ENCODE measurements around the gene GRM6. TPM values are rescaled to one million over a fixed set of nuclear protein-coding genes. Genes with fewer than 3 reads are reported as not detected.

The GRM6 gene
- total RNA-seq, 1 experiment from 2014 or later: not detected

- Histone ChIP-seq H3K23me2 (ENCODE audit: insufficient read length, low read depth, low read length, poor library complexity, severe bottlenecking) (no peaks in the 10 kb centered on the region), H4K8ac (replicated peaks; ENCODE audit: insufficient read length, low read depth, low read length) (no peak overlapping the region), H4K5ac (ENCODE audit: insufficient read length, low read depth, low read length) (no peak overlapping the region), H3K79me2 (ENCODE audit: insufficient read depth, low read length) (no peaks in the 10 kb centered on the region), H2BK12ac (ENCODE audit: insufficient read length, low read depth, low read length) (no peak overlapping the region), H3K56ac (ENCODE audit: insufficient read length, low read depth, low read length) (no peak overlapping the region), H3K27ac (ENCODE audit: insufficient read length, low read depth, low read length) (no peak overlapping the region), H3K4me1 (ENCODE audit: insufficient read depth, low read length) (no peaks in the 10 kb centered on the region), H2AFZ (ENCODE audit: low read length) (peak overlapping the region; percentile 14), H4K91ac (ENCODE audit: insufficient read length, low read depth, low read length) (no peak overlapping the region), H3T11ph (ENCODE audit: low read length) (no peak overlapping the region), H3K18ac (ENCODE audit: insufficient read length, low read depth, low read length) (no peak overlapping the region), H3K14ac (ENCODE audit: insufficient read depth, low read length) (no peak overlapping the region), H2AK5ac (ENCODE audit: insufficient read length, low read length) (no peak overlapping the region), H2BK5ac (ENCODE audit: insufficient read length, low read length) (no peak overlapping the region), H3K9ac (ENCODE audit: extremely low read depth, insufficient read length, low read length) (no peak overlapping the region), H3K9me3 (ENCODE audit: control insufficient read depth, low read depth, low read length) (peaks cover 27% of the 10 kb centered on the region), H3K4ac (ENCODE audit: low read depth, low read length) (no peak overlapping the region), H3K27me3 (ENCODE audit: insufficient read depth, low read length) (no peaks in the 10 kb centered on the region), H4K20me1 (ENCODE audit: control insufficient read depth, insufficient read depth, insufficient read length) (no peaks in the 10 kb centered on the region), H2BK120ac (ENCODE audit: low read depth, low read length, poor library complexity, severe bottlenecking) (no peak overlapping the region), H3K4me2 (ENCODE audit: insufficient read depth, insufficient read length, low read length) (no peak overlapping the region), H3K79me1 (ENCODE audit: insufficient read depth, low read depth, low read length, poor library complexity, severe bottlenecking) (no peaks in the 10 kb centered on the region), H2BK15ac (ENCODE audit: low read depth, low read length) (no peak overlapping the region), H3K23ac (ENCODE audit: insufficient read length, low read depth, low read length) (no peak overlapping the region), H2BK20ac (ENCODE audit: low read depth, low read length, poor library complexity, severe bottlenecking) (no peak overlapping the region)
- Mint-ChIP-seq H3K27me3 (ENCODE audit: low read depth) (no peaks in the 10 kb centered on the region), H3K27ac (no peak overlapping the region), H3K4me3 (no peak overlapping the region), H3K9me3 (peaks cover 82 to 88% of the 10 kb centered on the region in 2 experiments), H3K4me1 (no peaks in the 10 kb centered on the region), H3K36me3 (ENCODE audit: insufficient read depth in 1 of 3, low read depth in 3 of 3) (peaks cover 0 to 22% (median 9%) of the 10 kb centered on the region in 3 experiments; a peak in 6 of 7 replicates)
- WGBS (ENCODE audit: extremely low coverage, insufficient read length, low lambda C conversion rate): no CpG with 5 or more reads among the region's 2 CpGs
- no peak for DNase-seq
- TF ChIP-seq, protein P1, sequence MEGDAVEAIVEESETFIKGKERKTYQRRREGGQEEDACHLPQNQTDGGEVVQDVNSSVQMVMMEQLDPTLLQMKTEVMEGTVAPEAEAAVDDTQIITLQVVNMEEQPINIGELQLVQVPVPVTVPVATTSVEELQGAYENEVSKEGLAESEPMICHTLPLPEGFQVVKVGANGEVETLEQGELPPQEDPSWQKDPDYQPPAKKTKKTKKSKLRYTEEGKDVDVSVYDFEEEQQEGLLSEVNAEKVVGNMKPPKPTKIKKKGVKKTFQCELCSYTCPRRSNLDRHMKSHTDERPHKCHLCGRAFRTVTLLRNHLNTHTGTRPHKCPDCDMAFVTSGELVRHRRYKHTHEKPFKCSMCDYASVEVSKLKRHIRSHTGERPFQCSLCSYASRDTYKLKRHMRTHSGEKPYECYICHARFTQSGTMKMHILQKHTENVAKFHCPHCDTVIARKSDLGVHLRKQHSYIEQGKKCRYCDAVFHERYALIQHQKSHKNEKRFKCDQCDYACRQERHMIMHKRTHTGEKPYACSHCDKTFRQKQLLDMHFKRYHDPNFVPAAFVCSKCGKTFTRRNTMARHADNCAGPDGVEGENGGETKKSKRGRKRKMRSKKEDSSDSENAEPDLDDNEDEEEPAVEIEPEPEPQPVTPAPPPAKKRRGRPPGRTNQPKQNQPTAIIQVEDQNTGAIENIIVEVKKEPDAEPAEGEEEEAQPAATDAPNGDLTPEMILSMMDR (conservative IDR thresholded peaks at IDR 0.05): no peak
Measured at GRCh38 chr5:179044765-179045164, 49.6 kb upstream of the GRM6 start.

Measured in H9 (cell line).